Cardiac fibroblast (primary cell): ENCODE measurements around the gene CD300LD.

Experiments used
- DNase-seq, 2 donors: peaks; one replicate each; pipeline versions ENCODE4 v3.0.0 to v3.0.0-alpha.2; 2010; ENCODE audit warnings: low read depth in 2 of 2
- H3K4me3 ChIP-seq, 2 donors: replicated peaks in 1 of 2; 1 replicate in 1 of 2; 2 replicates in 1 of 2; pipeline ENCODE4 v1.5.1; 2011; ENCODE audit warnings: low read depth in 2 of 2, low read length in 2 of 2, mild to moderate bottlenecking in 2 of 2, moderate library complexity in 1 of 2
- CTCF ChIP-seq: IDR thresholded peaks from one replicate; pipeline ENCODE4 v1.5.1; 2011; ENCODE audit warnings: low read depth, mild to moderate bottlenecking, low read length, inconsistent platforms

The CD300LD gene

GRCh38 chr17:74555427-74555940, 36.6 kb downstream of the CD300LD start:
- no peak for TF ChIP-seq CTCF

GRCh38 chr17:74554909-74555308, 37.2 kb downstream of the CD300LD start:
- no peak for DNase-seq
- no peak for TF ChIP-seq CTCF
- H3K4me3 ChIP-seq = no peak overlapping the region

More at GRCh38 chr17:74555427-74555940, 36.6 kb downstream of the CD300LD start:
- no peak overlapping the region for H3K4me3 ChIP-seq
- DNase-seq = no peak

DNA sequence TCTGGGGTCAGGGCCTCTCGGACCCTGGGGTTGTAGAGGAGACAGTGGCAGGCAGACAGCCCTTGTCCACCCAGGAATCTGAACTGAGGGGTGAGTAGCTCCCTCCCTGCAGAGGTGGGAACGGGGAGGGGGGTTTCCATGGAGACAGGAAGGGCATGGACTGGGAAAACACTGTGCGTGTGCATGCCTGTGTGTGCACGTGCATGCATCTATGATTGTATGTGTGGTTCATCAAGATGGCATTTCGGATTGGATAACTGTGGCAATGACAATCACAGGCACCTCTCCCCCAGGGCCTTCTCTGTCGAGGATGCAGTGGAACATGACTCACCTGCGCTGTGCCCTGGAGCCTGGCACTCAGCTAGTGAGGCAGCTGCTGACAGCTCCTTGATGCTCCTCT, 40.0 kb downstream of the CD300LD start:
- no peak for DNase-seq
- no peak for TF ChIP-seq CTCF

GRCh38 chr17:74550602-74551001, 41.5 kb downstream of the CD300LD start:
- no peak overlapping the region for H3K4me3 ChIP-seq
- no peak for DNase-seq
- TF ChIP-seq CTCF = no peak

More for the DNA sequence above, 40.0 kb downstream of the CD300LD start:
- no peak overlapping the region for H3K4me3 ChIP-seq

DNA sequence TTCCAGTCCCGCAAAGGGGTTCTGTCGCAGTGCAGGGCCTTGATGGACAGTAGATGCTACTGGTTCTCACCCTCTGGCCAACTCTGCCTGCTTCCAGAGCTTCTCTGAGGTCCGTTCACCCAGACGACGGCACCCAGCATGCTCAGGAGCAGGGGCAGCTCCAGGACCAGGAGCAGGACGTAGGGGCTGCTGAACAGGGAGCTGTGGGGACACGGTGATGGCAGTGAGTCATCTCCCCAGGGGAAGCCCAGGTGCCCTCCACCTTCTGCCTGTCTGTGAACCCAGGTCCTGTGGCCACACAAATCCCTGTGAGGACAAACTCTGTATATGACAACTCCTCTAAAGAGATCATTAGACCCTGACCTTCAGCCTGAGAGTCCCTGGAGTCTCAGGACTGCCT, 42.7 kb downstream of the CD300LD start:
- H3K4me3 ChIP-seq = no peak overlapping the region
- DNase-seq = no peak
- no peak for TF ChIP-seq CTCF

- no peak for DNase-seq
- no peak for TF ChIP-seq CTCF
- no peak overlapping the region for H3K4me3 ChIP-seq
Measured at GRCh38 chr17:74547736-74548135, 44.3 kb downstream of the CD300LD start.

GRCh38 chr17:74547264-74547663, 44.8 kb downstream of the CD300LD start:
- no peak overlapping the region for H3K4me3 ChIP-seq
- TF ChIP-seq CTCF = no peak
- DNase-seq = no peak
